Stimulated activated CD8-positive, alpha-beta memory T cell treated with anti-CD3 and anti-CD28 coated beads, Interleukin-15, amount 100 ng/mL, for 4 hours (primary cell): ENCODE measurements around the gene DDX27.
A peak's percentile ranks its signal among the peaks of the same experiment; 100 is the strongest.
"Not testable (repeated sequence)": the region's sequence is repeated elsewhere in the genome, so short reads cannot be mapped to it uniquely, and the experiment has no call there.

ENCODE experiments used
- DNase-seq, 2 donors: peaks; one replicate each; pipeline ENCODE4 v3.0.0-alpha.2; 2020; ENCODE audit warnings: low read depth in 2 of 2

Gene DDX27

GRCh38 chr20:49219091-49219923 lies at the start of gene DDX27:
Gene DDX27, plus strand, starts transcription at chr20:49219416. Its CDS starts 33 bp downstream, at chr20:49219449.
- peak; percentile 91 to 92 for DNase-seq

- DNase-seq: no peak
Measured at GRCh38 chr20:49169547-49169946, 49.7 kb upstream of the DDX27 start.

GRCh38 chr20:49170714-49171113 lies 48.5 kb upstream of the DDX27 start:
- no peak for DNase-seq

- DNase-seq: no peak
Measured at GRCh38 chr20:49171909-49172308, 47.3 kb upstream of the DDX27 start.

- DNase-seq: no peak
Measured at GRCh38 chr20:49172413-49172812, 46.8 kb upstream of the DDX27 start.

GRCh38 chr20:49174183-49174582 lies 45.0 kb upstream of the DDX27 start:
- DNase-seq: no peak

- no peak for DNase-seq
Measured at GRCh38 chr20:49179368-49180277, 39.6 kb upstream of the DDX27 start.

- no peak for DNase-seq
Measured at GRCh38 chr20:49181265-49181877, 37.8 kb upstream of the DDX27 start.

GRCh38 chr20:49183444-49183843 lies 35.8 kb upstream of the DDX27 start:
- DNase-seq: no peak

- DNase-seq: not testable (repeated sequence)
Measured at GRCh38 chr20:49184084-49184501, 35.1 kb upstream of the DDX27 start.

GRCh38 chr20:49184691-49185070 lies 34.5 kb upstream of the DDX27 start:
- DNase-seq: no peak

GRCh38 chr20:49185071-49185761 lies 34.0 kb upstream of the DDX27 start:
- DNase-seq: no peak

- DNase-seq: peak; percentile 36 to 56
Measured at GRCh38 chr20:49186535-49187329, 32.5 kb upstream of the DDX27 start.

GRCh38 chr20:49187330-49187850 lies 31.8 kb upstream of the DDX27 start:
- no peak for DNase-seq

GRCh38 chr20:49187851-49188641 lies 31.2 kb upstream of the DDX27 start, which contains the start of gene STAU1:
Gene STAU1, minus strand, starts transcription at chr20:49188334. Its CDS starts 22,133 bp downstream, at chr20:49166201.
- DNase-seq: peak; percentile 87 to 92

GRCh38 chr20:49192944-49193518 lies 26.2 kb upstream of the DDX27 start:
- not testable (repeated sequence) for DNase-seq

GRCh38 chr20:49199729-49200293 lies 19.4 kb upstream of the DDX27 start:
- no peak for DNase-seq

- no peak for DNase-seq
Measured at GRCh38 chr20:49203011-49203410, 16.2 kb upstream of the DDX27 start.

GRCh38 chr20:49203746-49204145 lies 15.5 kb upstream of the DDX27 start:
- DNase-seq: no peak
